Astrocyte of the cerebellum (primary cell): Measurements from ENCODE around the gene CALML3.

Experiments used
- DNase-seq: peaks from one replicate; pipeline ENCODE4 v3.0.0-alpha.2; 2011; ENCODE audit warnings: low read depth
- H3K4me3 ChIP-seq: 2 replicates; pipeline ENCODE4 v1.5.1; 2011; ENCODE audit warnings: mild to moderate bottlenecking, low read depth, low read length, moderate library complexity
- in situ Hi-C: cut with HindIII; loops from 2 replicates; pipeline ENCODE4 v1.10.0; 2017; ENCODE audit warnings: low sequenced_read_pairs
- TF ChIP-seq, protein P1 (sequence below): IDR thresholded peaks from 2 replicates; pipeline ENCODE4 v1.5.1; 2012; ENCODE audit warnings: low read length, low read depth, moderate library complexity, mild to moderate bottlenecking; ENCODE audit errors: missing control alignments

Gene CALML3

GRCh38 chr10:5561704-5562645, 37.2 kb downstream of the CALML3 start:
- in situ Hi-C loops = no loop called here
- H3K4me3 ChIP-seq = no peak overlapping the region
- no peak for DNase-seq

DNA sequence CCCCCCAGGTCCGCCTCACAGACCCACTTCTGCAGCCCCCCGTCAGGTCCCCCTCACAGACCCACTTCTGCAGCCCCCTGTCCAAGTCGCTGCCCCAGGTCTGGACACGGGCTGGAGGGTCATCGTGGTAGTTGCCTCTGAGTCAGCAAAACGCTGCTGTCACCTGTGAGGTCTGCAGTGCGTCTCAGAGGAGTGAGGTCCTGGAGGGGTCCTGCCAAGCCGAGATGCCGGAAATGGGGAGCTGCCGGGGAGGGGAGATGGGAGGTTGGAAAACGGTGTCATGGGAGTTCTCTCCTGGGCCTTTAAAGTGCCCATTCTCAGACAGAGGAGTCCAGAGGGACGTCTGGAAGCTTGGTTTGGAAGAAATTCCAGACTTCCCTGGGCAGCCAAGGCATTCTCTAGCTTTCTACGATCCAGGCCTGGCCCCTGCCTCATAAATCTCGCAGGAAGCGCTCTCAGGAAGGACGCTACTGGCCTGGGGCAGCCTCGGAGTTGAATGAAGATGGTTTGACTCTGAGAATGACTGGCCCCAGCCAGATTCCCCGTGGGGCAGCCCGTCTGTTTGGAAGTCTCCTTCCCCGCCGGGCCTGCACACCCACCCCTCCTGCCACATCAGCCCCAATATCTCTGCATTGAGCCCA, 38.7 kb downstream of the CALML3 start:
- in situ Hi-C loops = no loop called here
- TF ChIP-seq, protein P1, sequence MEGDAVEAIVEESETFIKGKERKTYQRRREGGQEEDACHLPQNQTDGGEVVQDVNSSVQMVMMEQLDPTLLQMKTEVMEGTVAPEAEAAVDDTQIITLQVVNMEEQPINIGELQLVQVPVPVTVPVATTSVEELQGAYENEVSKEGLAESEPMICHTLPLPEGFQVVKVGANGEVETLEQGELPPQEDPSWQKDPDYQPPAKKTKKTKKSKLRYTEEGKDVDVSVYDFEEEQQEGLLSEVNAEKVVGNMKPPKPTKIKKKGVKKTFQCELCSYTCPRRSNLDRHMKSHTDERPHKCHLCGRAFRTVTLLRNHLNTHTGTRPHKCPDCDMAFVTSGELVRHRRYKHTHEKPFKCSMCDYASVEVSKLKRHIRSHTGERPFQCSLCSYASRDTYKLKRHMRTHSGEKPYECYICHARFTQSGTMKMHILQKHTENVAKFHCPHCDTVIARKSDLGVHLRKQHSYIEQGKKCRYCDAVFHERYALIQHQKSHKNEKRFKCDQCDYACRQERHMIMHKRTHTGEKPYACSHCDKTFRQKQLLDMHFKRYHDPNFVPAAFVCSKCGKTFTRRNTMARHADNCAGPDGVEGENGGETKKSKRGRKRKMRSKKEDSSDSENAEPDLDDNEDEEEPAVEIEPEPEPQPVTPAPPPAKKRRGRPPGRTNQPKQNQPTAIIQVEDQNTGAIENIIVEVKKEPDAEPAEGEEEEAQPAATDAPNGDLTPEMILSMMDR = no peak
- DNase-seq = no peak
- H3K4me3 ChIP-seq = no peak overlapping the region

More at GRCh38 chr10:5561704-5562645, 37.2 kb downstream of the CALML3 start:
- TF ChIP-seq, protein P1 = no peak

GRCh38 chr10:5563991-5564536, 39.3 kb downstream of the CALML3 start:
- no peak for DNase-seq
- TF ChIP-seq, protein P1 = no peak
- in situ Hi-C loops = no loop called here
- no peak overlapping the region for H3K4me3 ChIP-seq

GRCh38 chr10:5564537-5565204, 39.9 kb downstream of the CALML3 start:
- no peak for DNase-seq
- in situ Hi-C loops = no loop called here
- H3K4me3 ChIP-seq = no peak overlapping the region
- TF ChIP-seq, protein P1 = no peak

- DNase-seq = no peak
- TF ChIP-seq, protein P1 = no peak
- in situ Hi-C loops = no loop called here
- no peak overlapping the region for H3K4me3 ChIP-seq
Observed at GRCh38 chr10:5565205-5565545, 40.4 kb downstream of the CALML3 start.
